GM18517 (cell line): Measurements from ENCODE around the gene C17orf114.

ENCODE experiments used
- ATAC-seq: cut with Tn5 transposase; IDR thresholded peaks from one replicate; pipeline ENCODE4 v1.9.1; 2021; ENCODE audit warnings: mild to moderate bottlenecking, moderate library complexity; ENCODE audit not compliant: unreplicated experiment

Gene C17orf114

GRCh38 chr17:4788159-4788806, 13.8 kb downstream of the C17orf114 start:
- no peak for ATAC-seq

- no peak for ATAC-seq
Measured at GRCh38 chr17:4786516-4786915, 15.6 kb downstream of the C17orf114 start.

GRCh38 chr17:4786106-4786511, 16.0 kb downstream of the C17orf114 start, which contains the start of gene VMO1:
Gene VMO1 (minus strand): TSS chr17:4786364. CDS start chr17:4786352, 12 bp downstream.
- no peak for ATAC-seq

GRCh38 chr17:4785311-4786105, 16.6 kb downstream of the C17orf114 start:
- no peak for ATAC-seq

- ATAC-seq = no peak
Measured at GRCh38 chr17:4782652-4783051, 19.5 kb downstream of the C17orf114 start.

GRCh38 chr17:4780325-4780955, 21.7 kb downstream of the C17orf114 start:
- ATAC-seq = no peak

GRCh38 chr17:4777969-4778760, 24.0 kb downstream of the C17orf114 start:
- ATAC-seq = no peak

GRCh38 chr17:4772235-4772613, 29.9 kb downstream of the C17orf114 start:
- ATAC-seq = no peak

GRCh38 chr17:4771519-4772234, 30.5 kb downstream of the C17orf114 start, which contains the start of gene TM4SF5:
Gene TM4SF5 (plus strand): TSS chr17:4771886. CDS start chr17:4771923, 37 bp downstream.
- ATAC-seq = no peak

- ATAC-seq = no peak
Measured at GRCh38 chr17:4769628-4770027, 32.5 kb downstream of the C17orf114 start.

- no peak for ATAC-seq
Measured at GRCh38 chr17:4768298-4768697, 33.8 kb downstream of the C17orf114 start.

GRCh38 chr17:4766723-4767122, 35.4 kb downstream of the C17orf114 start:
- ATAC-seq = no peak

- ATAC-seq = no peak
Measured at GRCh38 chr17:4766201-4766600, 35.9 kb downstream of the C17orf114 start.

- ATAC-seq = no peak
Measured at GRCh38 chr17:4764595-4764994, 37.5 kb downstream of the C17orf114 start.

- no peak for ATAC-seq
Measured at GRCh38 chr17:4759776-4760236, 42.3 kb downstream of the C17orf114 start.

GRCh38 chr17:4753392-4753791, 48.7 kb downstream of the C17orf114 start:
- ATAC-seq = no peak

- ATAC-seq = no peak
Measured at GRCh38 chr17:4751932-4752331, 50.2 kb downstream of the C17orf114 start.
